GM12878 (cell line): Measurements from ENCODE around the gene ZNF780A. TPM values are rescaled to one million over a fixed set of nuclear protein-coding genes. Genes with fewer than 3 reads are reported as not detected.

Experiments used
- ATAC-seq: fragments of 200-7000 bp; cut with Tn5 transposase; 3 replicates; pipeline ENCODE4 v1.9.1; 2020; ENCODE audit warnings: mild to moderate bottlenecking, moderate library complexity
- BruUV-seq: library from RNA; stranded (reverse); fragments of 400-500 nt; replicated peaks from 2 replicates; lab custom pipeline; 2021; lab: Mats Ljungman, UMichigan
- CTCF ChIA-PET: fragments of 300-600 bp; sonication (Branson Sonifier 250); formaldehyde crosslinking; extraction: SDS; loops from one replicate; lab custom pipeline; 2021; ENCODE audit warnings: inconsistent platforms; lab: Yijun Ruan, JAX
- POLR2A ChIA-PET: fragments of 350-600 bp; formaldehyde crosslinking; extraction: SDS; loops from one replicate; lab custom pipeline; 2021; ENCODE audit warnings: inconsistent platforms; lab: Charles Lee
- RAD21 ChIA-PET: fragments of 300-600 bp; sonication (Branson Sonifier 250); formaldehyde crosslinking; loops from one replicate; lab custom pipeline; 2023; ENCODE audit warnings: antibody characterized with exemption; ENCODE audit not compliant: unreplicated experiment; lab: Charles Lee
- SMC1A ChIA-PET: fragments of 300-600 bp; sonication (Branson Sonifier 250); formaldehyde crosslinking; loops from one replicate; lab custom pipeline; 2023; ENCODE audit not compliant: unreplicated experiment, uncharacterized antibody; lab: Charles Lee
- DNase-seq: peaks from one replicate; pipeline ENCODE4 v3.0.0-alpha.2; 2011; ENCODE audit warnings: low read depth, low spot score
- FAIRE-seq: peaks from 3 replicates; lab custom pipeline; 2011; peaks lifted over from hg19 to GRCh38; lab: Jason Lieb, UNC
- H2AFZ ChIP-seq: 2 replicates; pipeline ENCODE4 v1.6.0; 2011; ENCODE audit warnings: low read depth, low read length, control low read depth; ENCODE audit not compliant: control insufficient read depth
- H3K27ac ChIP-seq: 2 replicates; pipeline ENCODE4 v1.5.1; 2011; ENCODE audit warnings: control low read depth; ENCODE audit not compliant: control insufficient read depth, insufficient read depth
- H3K27me3 ChIP-seq, 2 experiments: replicated peaks in 1 of 2; 2 replicates each; pipeline versions ENCODE4 v1.6.0 to v1.6.1; 2011; ENCODE audit warnings: low read length in 1 of 2; ENCODE audit not compliant: control insufficient read depth in 2 of 2, insufficient read depth in 2 of 2
- H3K36me3 ChIP-seq, 2 experiments: 2 replicates each; pipeline ENCODE4 v1.5.1; 2011; ENCODE audit warnings: low read length in 1 of 2; ENCODE audit not compliant: control insufficient read depth in 2 of 2, insufficient read depth in 2 of 2
- H3K4me1 ChIP-seq: 2 replicates; pipeline ENCODE4 v1.6.1; 2011; ENCODE audit warnings: mild to moderate bottlenecking, low read length, moderate library complexity, mixed read lengths; ENCODE audit not compliant: control insufficient read depth, insufficient read depth
- H3K4me2 ChIP-seq: 2 replicates; pipeline ENCODE4 v1.6.0; 2011; ENCODE audit warnings: control low read depth; ENCODE audit not compliant: control insufficient read depth, insufficient read depth
- H3K4me3 ChIP-seq: fragments of 200-600 bp; sonication (generic); 2 replicates; pipeline ENCODE4 v1.5.1; 2016
- H3K79me2 ChIP-seq: 2 replicates; pipeline ENCODE4 v1.6.0; 2011; ENCODE audit warnings: low read length; ENCODE audit not compliant: control insufficient read depth, insufficient read depth
- H3K9ac ChIP-seq: 2 replicates; pipeline ENCODE4 v1.8.0; 2011; ENCODE audit warnings: low read length, control low read depth, mixed read lengths; ENCODE audit not compliant: control insufficient read depth, insufficient read depth
- H3K9me3 ChIP-seq: replicated peaks from 3 replicates; pipeline ENCODE4 v1.5.1; 2011; ENCODE audit warnings: mild to moderate bottlenecking, low read length; ENCODE audit not compliant: control insufficient read depth, insufficient read depth
- H4K20me1 ChIP-seq: 2 replicates; pipeline ENCODE4 v1.6.0; 2011; ENCODE audit not compliant: control insufficient read depth, insufficient read depth
- ASH2L ChIP-seq: fragments of 300-600, 200-600 bp; sonication (generic); IDR thresholded peaks from 2 replicates; pipeline ENCODE4 v1.6.1; 2017; ENCODE audit warnings: low read depth, mild to moderate bottlenecking, borderline replicate concordance
- CREB1 ChIP-seq: IDR thresholded peaks from 2 replicates; pipeline ENCODE4 v1.6.1; 2012; ENCODE audit warnings: low read depth, mild to moderate bottlenecking, inconsistent platforms
- EED ChIP-seq: sonication (generic); IDR thresholded peaks from 2 replicates; pipeline ENCODE4 v1.6.1; 2016; ENCODE audit warnings: antibody characterized with exemption, low read depth
- HDGF ChIP-seq: fragments of 450-650 bp; IDR thresholded peaks from 2 replicates; pipeline ENCODE4 v1.6.1; 2016; ENCODE audit warnings: antibody characterized with exemption
- MXI1 ChIP-seq: fragments of 150-350 bp; IDR thresholded peaks from 2 replicates; pipeline ENCODE4 v1.6.1; 2011; ENCODE audit warnings: low read depth, mild to moderate bottlenecking, inconsistent platforms, low read length, improper control_type of control experiment
- NFXL1 ChIP-seq: fragments of 450-650 bp; IDR thresholded peaks from 2 replicates; pipeline ENCODE4 v1.6.1; 2017; ENCODE audit warnings: antibody characterized with exemption, mild to moderate bottlenecking, borderline replicate concordance
- NFYA ChIP-seq: IDR thresholded peaks from 2 replicates; pipeline ENCODE4 v1.6.1; 2011; ENCODE audit warnings: low read depth, mild to moderate bottlenecking, low read length, improper control_type of control experiment, borderline replicate concordance
- PRDM15 ChIP-seq: fragments of 450-650 bp; formaldehyde crosslinking; IDR thresholded peaks from 2 replicates; pipeline ENCODE4 v1.4.0; 2020; ENCODE audit warnings: mild to moderate bottlenecking, moderate library complexity
- SMAD1 ChIP-seq: fragments of 450-650 bp; IDR thresholded peaks from 2 replicates; pipeline ENCODE4 v1.6.1; 2018; ENCODE audit warnings: mild to moderate bottlenecking, low read depth; ENCODE audit not compliant: partially characterized antibody
- SREBF2 ChIP-seq: IDR thresholded peaks from 2 replicates; pipeline ENCODE4 v1.6.1; 2012; ENCODE audit warnings: mild to moderate bottlenecking, low read length
- WGBS: methylation state at CpG from one replicate; pipeline ENCODE4 v1.1.6; 2016; ENCODE audit warnings: low lambda C conversion rate; ENCODE audit not compliant: insufficient replicate concordance, insufficient coverage; ENCODE audit errors: missing lambda C conversion rate; 5-methylcytosine and 5-hydroxymethylcytosine counted together
- in situ Hi-C: fragments of 300-500 bp; cut with MboI; formaldehyde crosslinking; loops from 9 replicates; pipeline ENCODE4 v1.14.3; 2018; ENCODE audit warnings: mixed read lengths
- intact Hi-C: fragments of 100-400 bp; cut with micrococcal nuclease; formaldehyde crosslinking; loops from one replicate; pipeline ENCODE4 v1.14.2; 2022; ENCODE audit not compliant: unreplicated experiment
- polyA plus RNA-seq, 11 experiments: library from polyadenylated mRNA; depleted of rRNA in 4 of 11; unstranded in 6 of 11; stranded (reverse) in 5 of 11; fragments of >200 nt; fragmentation: Nextera tagmentation in 4 of 11; fragmentation: Illumina TruSeq in 1 of 11; extraction: Ambion mirVana in 4 of 11; extraction: Trizol in 1 of 11; gene quantifications; 1 replicate in 1 of 11; 2 replicates in 10 of 11; pipeline versions ENCODE4 v1.2.1 to v1.2.3, GENCODE V29; 2011 to 2016; ENCODE audit warnings: inconsistent platforms in 2 of 11, missing spikeins in 2 of 11, low read depth in 1 of 11
- total RNA-seq, 4 experiments: library from RNA; depleted of rRNA in 3 of 4; stranded (reverse); fragments of >200 nt in 3 of 4; fragmentation: Illumina TruSeq in 1 of 4; extraction: Trizol in 1 of 4; gene quantifications; 2 replicates each; pipeline versions ENCODE4 v1.2.1 to v1.2.3, GENCODE V29; 2013 to 2021
- TF ChIP-seq, protein P1 (sequence below): fragments of 450-650 bp; IDR thresholded peaks from 2 replicates; pipeline ENCODE4 v1.6.1; 2016; ENCODE audit warnings: mild to moderate bottlenecking, moderate library complexity, borderline replicate concordance

ZNF780A gene
- total and polyA plus RNA-seq, 10 of the 15 experiments (the other 5 are each of a cell fraction or from before 2014, with no cell fraction given), result 10.9 to 27.6 (median 17.6) TPM

GRCh38 chr19:40133491-40133890 is 42.7 kb upstream of the ZNF780A start:
- Histone ChIP-seq H3K27ac (no peak overlapping the region), H3K36me3 (no peaks in the 10 kb centered on the region), H3K4me2 (no peak overlapping the region), H3K4me3 (no peak overlapping the region), H3K4me1 (no peaks in the 10 kb centered on the region), H3K9ac (no peak overlapping the region), H3K27me3 (no peaks in the 10 kb centered on the region), H3K79me2 (no peaks in the 10 kb centered on the region), H4K20me1 (no peaks in the 10 kb centered on the region), H2AFZ (no peak overlapping the region), H3K9me3 (no peaks in the 10 kb centered on the region; the same call in 2 of the 3 replicates)
- BruUV-seq, result no TSS peak
- SMC1A ChIA-PET, result no interaction called here
- TF ChIP-seq NFXL1 (no peak), PRDM15 (CRISPR knock-in tag) (no peak), HDGF (no peak), ASH2L (no peak), EED (no peak), MXI1 (no peak), SREBF2 (no peak), NFYA (no peak), SMAD1 (no peak), CREB1 (no peak)
- TF ChIP-seq, protein P1, sequence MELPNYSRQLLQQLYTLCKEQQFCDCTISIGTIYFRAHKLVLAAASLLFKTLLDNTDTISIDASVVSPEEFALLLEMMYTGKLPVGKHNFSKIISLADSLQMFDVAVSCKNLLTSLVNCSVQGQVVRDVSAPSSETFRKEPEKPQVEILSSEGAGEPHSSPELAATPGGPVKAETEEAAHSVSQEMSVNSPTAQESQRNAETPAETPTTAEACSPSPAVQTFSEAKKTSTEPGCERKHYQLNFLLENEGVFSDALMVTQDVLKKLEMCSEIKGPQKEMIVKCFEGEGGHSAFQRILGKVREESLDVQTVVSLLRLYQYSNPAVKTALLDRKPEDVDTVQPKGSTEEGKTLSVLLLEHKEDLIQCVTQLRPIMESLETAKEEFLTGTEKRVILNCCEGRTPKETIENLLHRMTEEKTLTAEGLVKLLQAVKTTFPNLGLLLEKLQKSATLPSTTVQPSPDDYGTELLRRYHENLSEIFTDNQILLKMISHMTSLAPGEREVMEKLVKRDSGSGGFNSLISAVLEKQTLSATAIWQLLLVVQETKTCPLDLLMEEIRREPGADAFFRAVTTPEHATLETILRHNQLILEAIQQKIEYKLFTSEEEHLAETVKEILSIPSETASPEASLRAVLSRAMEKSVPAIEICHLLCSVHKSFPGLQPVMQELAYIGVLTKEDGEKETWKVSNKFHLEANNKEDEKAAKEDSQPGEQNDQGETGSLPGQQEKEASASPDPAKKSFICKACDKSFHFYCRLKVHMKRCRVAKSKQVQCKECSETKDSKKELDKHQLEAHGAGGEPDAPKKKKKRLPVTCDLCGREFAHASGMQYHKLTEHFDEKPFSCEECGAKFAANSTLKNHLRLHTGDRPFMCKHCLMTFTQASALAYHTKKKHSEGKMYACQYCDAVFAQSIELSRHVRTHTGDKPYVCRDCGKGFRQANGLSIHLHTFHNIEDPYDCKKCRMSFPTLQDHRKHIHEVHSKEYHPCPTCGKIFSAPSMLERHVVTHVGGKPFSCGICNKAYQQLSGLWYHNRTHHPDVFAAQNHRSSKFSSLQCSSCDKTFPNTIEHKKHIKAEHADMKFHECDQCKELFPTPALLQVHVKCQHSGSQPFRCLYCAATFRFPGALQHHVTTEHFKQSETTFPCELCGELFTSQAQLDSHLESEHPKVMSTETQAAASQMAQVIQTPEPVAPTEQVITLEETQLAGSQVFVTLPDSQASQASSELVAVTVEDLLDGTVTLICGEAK, result no peak
- in situ Hi-C loops (no loop called here), intact Hi-C loops (no loop called here)
- no peak for DNase-seq
- RAD21 ChIA-PET, result no interaction called here
- ATAC-seq, result no peak
- CTCF ChIA-PET, result no interaction called here
- POLR2A ChIA-PET, result no interaction called here
- FAIRE-seq, result no peak
- 94% methylated on average over 1 of the region's 1 CpG for WGBS
